ENCODE measurements around the gene TMEM154. TPM values are rescaled to one million over a fixed set of nuclear protein-coding genes. Genes with fewer than 3 reads are reported as not detected.

TMEM154 gene
- total RNA-seq, 5 donors from 2014 or later (not counting 1 experiment from before 2014, with no cell fraction given): 19.3 to 28.5 (median 24.6) TPM

DNA sequence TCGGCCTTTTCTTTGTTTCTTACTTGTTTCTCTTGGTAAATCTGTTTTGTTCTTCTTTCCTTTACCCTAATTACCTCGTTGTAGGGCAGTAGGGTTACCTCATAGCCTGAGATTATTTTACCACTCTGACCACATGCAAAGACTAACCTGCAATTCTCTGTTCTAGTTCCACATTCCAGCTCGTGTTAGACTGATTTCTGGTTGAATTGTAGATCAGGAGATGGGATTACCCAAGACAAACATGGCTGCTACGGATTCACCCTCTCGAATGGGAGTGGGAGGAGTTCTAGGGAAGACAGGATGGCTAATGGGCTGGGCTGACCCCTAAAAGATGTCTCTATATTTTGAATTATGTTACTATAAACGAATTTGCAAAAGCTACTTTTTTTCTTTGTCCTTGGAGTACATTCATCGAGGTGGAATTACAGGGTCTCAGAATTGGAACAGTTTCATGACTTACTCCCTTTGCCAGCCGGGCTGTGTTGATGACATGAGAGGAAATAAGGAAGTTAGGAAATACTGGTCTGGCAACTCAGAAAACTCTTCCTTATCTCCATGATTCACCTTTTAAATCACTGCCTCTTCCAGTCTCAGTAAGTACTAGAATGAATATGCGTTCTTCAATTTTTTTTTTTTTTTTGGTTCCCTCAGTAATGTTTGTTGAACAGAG, 107.2 kb downstream of the TMEM154 start:
- WGBS (ENCODE audit: insufficient coverage): no CpG with 5 or more reads among the region's 9 CpGs
- Histone ChIP-seq H3K4me3 (ENCODE audit: control insufficient read depth in 1 of 2, extremely low read depth in 1 of 2, low read length in 1 of 2) (no peak overlapping the region), H3K4me1 (ENCODE audit: control insufficient read depth in 1 of 2, extremely low read depth in 1 of 2, insufficient read depth in 2 of 2, low read length in 2 of 2) (no peaks in the 10 kb centered on the region), H3K27ac (ENCODE audit: low read length) (no peak overlapping the region), H3K36me3 (ENCODE audit: control insufficient read depth in 2 of 2, extremely low read depth in 1 of 2, insufficient read depth in 1 of 2, low read length in 1 of 2) (no peaks in the 10 kb centered on the region), H3K9me3 (no peaks in the 10 kb centered on the region), H3K27me3 (replicated peaks in 1 of 2; ENCODE audit: control insufficient read depth in 2 of 2, extremely low read depth in 1 of 2, insufficient read depth in 2 of 2, low read length in 1 of 2) (no peaks in the 10 kb centered on the region)
- Mint-ChIP-seq H3K36me3 (no peaks in the 10 kb centered on the region), H3K27ac (no peak overlapping the region), H3K27me3 (no peaks in the 10 kb centered on the region), H3K4me3 (no peak overlapping the region), H3K9me3 (no peaks in the 10 kb centered on the region), H3K4me1 (no peaks in the 10 kb centered on the region)
- DNase-seq: no peak
- no peak for ATAC-seq (replicated peaks in 1 of 4)
- POLR2A ChIA-PET: no interaction called here
- CTCF ChIA-PET: interaction anchor here in 1 of 2 donors (0.7 kb wide), 1 partner anchor 29 kb away, joined by 3 read pairs; no protein-coding TSS in a partner anchor

DNA sequence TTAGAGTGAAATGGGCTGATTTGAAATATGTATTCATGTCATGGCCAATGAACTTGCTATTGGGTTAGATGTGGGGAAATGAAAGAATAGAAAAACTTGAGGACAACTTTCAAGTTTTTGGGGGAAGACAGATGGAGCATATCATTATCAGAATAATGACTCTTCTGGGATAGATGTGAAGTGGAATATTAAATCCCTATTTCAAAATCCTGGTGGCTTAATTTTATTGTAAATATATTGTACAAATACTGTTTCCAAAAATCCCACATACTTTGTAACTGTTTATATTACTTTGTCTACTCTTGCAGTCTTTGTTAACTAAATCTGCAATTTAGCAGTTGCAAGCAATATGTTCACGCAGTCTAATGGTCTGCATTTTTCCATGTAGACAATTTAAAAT, 108.0 kb downstream of the TMEM154 start:
- Mint-ChIP-seq H3K27me3 (no peaks in the 10 kb centered on the region), H3K9me3 (no peaks in the 10 kb centered on the region), H3K27ac (no peak overlapping the region), H3K4me1 (no peaks in the 10 kb centered on the region), H3K36me3 (no peaks in the 10 kb centered on the region), H3K4me3 (no peak overlapping the region)
- no peaks in the 10 kb centered on the region for H3K27me3 ChIP-seq (replicated peaks in 1 of 2; ENCODE audit: control insufficient read depth in 2 of 2, extremely low read depth in 1 of 2, insufficient read depth in 2 of 2, low read length in 1 of 2)
- WGBS (ENCODE audit: insufficient coverage): no CpG with 5 or more reads among the region's 1 CpG
- ChIA-PET CTCF (no interaction called here), POLR2A (no interaction called here)
- H3K36me3 ChIP-seq (ENCODE audit: control insufficient read depth in 2 of 2, extremely low read depth in 1 of 2, insufficient read depth in 1 of 2, low read length in 1 of 2): no peaks in the 10 kb centered on the region
- no peak overlapping the region for H3K4me3 ChIP-seq (ENCODE audit: control insufficient read depth in 1 of 2, extremely low read depth in 1 of 2, low read length in 1 of 2)
- DNase-seq: no peak
- H3K27ac ChIP-seq (ENCODE audit: low read length): no peak overlapping the region
- H3K4me1 ChIP-seq (ENCODE audit: control insufficient read depth in 1 of 2, extremely low read depth in 1 of 2, insufficient read depth in 2 of 2, low read length in 2 of 2): no peaks in the 10 kb centered on the region
- H3K9me3 ChIP-seq: no peaks in the 10 kb centered on the region
- no peak for ATAC-seq (replicated peaks in 1 of 4)

DNA sequence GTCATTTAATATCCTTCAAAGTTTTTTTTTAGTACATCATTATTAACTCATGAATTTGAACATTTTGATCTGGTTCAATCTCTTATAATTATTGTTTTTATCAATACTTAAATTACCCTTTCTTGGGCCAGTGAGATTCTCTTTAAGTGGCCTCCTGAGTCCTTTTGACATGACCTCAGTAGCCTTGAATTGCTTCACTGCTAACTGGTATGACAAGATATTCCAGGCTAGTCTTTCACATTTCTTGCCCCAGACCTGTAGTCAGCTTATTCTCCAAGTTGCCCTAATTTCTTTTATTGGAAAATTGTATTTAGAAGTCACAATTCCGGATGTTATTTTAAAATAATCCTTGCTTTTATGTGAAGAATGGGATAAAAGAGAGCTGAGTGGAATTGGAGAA, 108.5 kb downstream of the TMEM154 start:
- Mint-ChIP-seq H3K36me3 (no peaks in the 10 kb centered on the region), H3K27me3 (no peaks in the 10 kb centered on the region), H3K4me1 (no peaks in the 10 kb centered on the region), H3K9me3 (no peaks in the 10 kb centered on the region), H3K4me3 (no peak overlapping the region), H3K27ac (no peak overlapping the region)
- POLR2A ChIA-PET: no interaction called here
- H3K27ac ChIP-seq (ENCODE audit: low read length): no peak overlapping the region
- H3K36me3 ChIP-seq (ENCODE audit: control insufficient read depth in 2 of 2, extremely low read depth in 1 of 2, insufficient read depth in 1 of 2, low read length in 1 of 2): no peaks in the 10 kb centered on the region
- no peak overlapping the region for H3K4me3 ChIP-seq (ENCODE audit: control insufficient read depth in 1 of 2, extremely low read depth in 1 of 2, low read length in 1 of 2)
- no peak for ATAC-seq (replicated peaks in 1 of 4)
- no peaks in the 10 kb centered on the region for H3K27me3 ChIP-seq (replicated peaks in 1 of 2; ENCODE audit: control insufficient read depth in 2 of 2, extremely low read depth in 1 of 2, insufficient read depth in 2 of 2, low read length in 1 of 2)
- no peaks in the 10 kb centered on the region for H3K4me1 ChIP-seq (ENCODE audit: control insufficient read depth in 1 of 2, extremely low read depth in 1 of 2, insufficient read depth in 2 of 2, low read length in 2 of 2)
- no peak for DNase-seq
- no peaks in the 10 kb centered on the region for H3K9me3 ChIP-seq
- 100% methylated on average over 1 of the region's 1 CpG for WGBS (ENCODE audit: insufficient coverage)
- CTCF ChIA-PET: no interaction called here

Other genes starting within 250 kb of the TMEM154 start
- 100 to 1,000 TPM in 2 of 5 donors, 10 to 100 TPM in 3; 91.9 to 131 (median 96.0) TPM for gene FBXW7, start 143.9 kb downstream of the TMEM154 start, total RNA-seq
- gene TIGD4, start 99.7 kb upstream of the TMEM154 start, total RNA-seq: under 1 TPM in 4 of 5 donors, not detected in 1; 0.13 to 0.28 (median 0.22) TPM
- 10 to 100 TPM in 4 of 5 donors, 1 to 10 TPM in 1; 8.2 to 16.3 (median 12.1) TPM for gene ARFIP1, start 100.0 kb upstream of the TMEM154 start, total RNA-seq